COLO829 (cell line): Measurements from ENCODE around the gene SSTR5.

Experiments used
- DNase-seq: peaks from one replicate; pipeline ENCODE4 v3.0.0; 2012; ENCODE audit warnings: low spot score

The SSTR5 gene

GRCh38 chr16:1106659-1107058 is 34.1 kb downstream of the SSTR5 start:
- DNase-seq, result no peak

DNA sequence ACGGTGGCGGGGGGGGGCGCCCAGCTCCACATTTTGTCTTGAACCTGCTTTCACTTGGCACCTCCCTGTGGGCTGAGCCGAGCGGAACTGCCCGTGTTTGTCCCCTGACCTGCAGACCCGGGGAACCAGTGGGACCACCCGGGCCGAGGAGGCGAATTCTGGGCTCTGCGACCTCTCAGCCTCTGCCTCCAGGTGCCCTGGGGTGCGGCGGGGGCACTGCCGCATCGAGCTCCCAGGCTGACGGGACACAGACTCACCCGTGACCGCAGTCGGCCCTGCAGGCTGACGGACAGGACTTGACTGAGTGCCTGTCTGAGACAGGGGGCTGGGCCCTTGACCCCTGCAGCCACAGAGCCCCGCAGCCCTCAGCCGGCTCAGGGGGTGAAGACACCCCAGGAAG is 34.6 kb downstream of the SSTR5 start:
- no peak for DNase-seq

DNA sequence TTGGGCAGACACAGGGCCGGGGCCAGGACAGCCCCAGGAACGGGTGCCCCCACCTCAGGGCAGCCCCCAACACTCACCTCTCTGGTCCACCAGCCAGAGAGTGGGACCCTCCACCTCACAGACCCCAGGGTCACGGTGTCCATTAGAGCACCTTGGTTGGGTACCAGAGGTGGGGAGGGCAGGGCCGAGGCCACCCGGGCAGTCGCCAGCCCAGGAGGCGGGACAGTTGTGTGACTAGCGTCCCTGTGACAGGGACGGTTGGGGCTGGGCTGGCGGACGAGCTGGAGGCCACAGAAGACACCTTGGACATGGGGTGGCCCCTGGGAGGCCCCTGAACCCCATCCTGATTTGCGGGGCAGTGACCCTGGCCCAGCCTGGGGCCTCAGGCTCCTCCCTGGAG is 35.2 kb downstream of the SSTR5 start:
- no peak for DNase-seq

DNA sequence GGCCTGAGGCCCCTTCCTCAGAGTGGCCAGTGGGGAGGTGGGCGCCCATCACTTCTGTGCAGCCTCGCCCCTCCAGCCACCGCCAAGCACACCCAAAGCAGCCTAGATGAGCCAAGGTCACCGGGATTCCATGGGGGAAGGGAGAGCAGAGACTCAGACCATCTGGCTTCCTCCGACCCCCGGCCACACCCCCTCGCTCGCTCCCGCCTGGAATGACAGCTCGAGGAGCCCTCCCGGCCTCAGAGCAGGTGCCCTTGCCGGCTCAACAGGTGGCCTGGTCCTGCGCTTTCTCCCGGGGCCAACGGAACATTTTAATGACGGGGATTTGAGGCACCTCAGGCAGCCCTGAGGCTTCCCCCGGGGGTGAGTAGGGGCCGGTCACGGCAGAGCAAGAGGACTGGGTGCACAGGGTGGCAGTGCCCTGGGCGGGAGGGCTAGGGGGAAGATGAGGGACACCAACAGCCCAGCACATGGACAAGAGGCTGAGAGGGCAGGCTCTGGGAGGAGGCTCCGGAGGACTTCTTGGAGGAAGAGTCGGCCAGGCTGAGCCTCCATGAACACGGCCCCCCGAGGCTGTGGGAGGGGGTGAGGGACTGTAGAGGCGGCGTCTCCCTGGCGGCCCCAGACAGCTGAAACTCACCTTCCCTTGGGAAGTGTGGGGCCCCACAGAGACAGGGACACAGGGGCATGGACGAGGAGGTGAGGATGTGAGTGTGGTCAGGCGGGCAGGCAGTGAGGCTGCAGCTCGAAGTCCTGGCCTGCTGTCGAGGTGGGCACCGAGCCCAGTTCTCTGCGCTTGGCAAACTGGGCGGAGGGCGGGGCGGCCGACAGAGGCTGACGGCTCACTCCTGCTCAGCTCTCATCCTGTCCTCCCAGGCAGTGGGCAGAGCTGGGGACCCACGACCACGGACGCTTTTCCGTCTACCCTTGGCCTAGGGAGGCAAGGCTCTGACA is 36.0 kb downstream of the SSTR5 start:
- no peak for DNase-seq

DNA sequence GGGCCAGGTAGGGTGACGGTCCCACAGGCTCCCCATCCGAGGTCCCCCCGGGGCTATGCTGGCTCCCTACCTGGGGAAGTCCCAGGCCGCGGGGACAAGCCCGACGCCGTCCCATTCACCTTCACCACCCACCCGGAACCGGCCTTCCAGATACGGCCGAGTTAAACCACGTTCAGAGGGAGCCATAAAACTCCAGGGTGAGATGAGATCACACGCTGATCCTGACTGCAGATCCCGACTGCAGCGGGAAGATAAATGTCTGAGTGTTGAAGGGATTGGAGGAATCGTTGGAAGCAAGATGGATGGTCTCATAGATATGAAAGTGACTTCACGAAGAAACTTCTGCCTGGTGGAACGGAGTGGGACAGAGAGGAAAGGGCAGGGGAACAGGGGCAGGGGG is 37.1 kb downstream of the SSTR5 start:
- DNase-seq, result no peak

GRCh38 chr16:1112506-1113184 is 40.1 kb downstream of the SSTR5 start:
- DNase-seq, result no peak

DNA sequence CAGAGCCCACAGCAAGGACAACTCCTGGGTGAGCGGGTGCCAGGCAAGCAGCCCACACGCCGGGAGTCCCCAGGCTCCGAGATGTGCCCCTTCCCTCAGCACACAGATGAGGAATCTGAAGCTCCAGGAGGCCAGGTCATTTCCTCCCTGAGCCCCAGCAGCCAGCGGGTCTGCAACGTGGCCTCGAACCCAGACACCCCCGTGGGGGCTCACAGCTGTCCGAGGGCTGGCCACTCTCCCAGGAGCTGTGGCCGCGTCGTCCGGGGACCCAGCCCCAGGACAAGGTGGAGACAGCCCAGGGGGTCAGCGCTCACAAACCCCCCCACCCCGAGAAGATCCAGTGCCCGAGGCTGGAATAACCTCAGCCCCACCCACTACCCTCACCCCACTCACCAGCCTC is 40.9 kb downstream of the SSTR5 start:
- no peak for DNase-seq

GRCh38 chr16:1113889-1114526 is 41.5 kb downstream of the SSTR5 start:
- no peak for DNase-seq

DNA sequence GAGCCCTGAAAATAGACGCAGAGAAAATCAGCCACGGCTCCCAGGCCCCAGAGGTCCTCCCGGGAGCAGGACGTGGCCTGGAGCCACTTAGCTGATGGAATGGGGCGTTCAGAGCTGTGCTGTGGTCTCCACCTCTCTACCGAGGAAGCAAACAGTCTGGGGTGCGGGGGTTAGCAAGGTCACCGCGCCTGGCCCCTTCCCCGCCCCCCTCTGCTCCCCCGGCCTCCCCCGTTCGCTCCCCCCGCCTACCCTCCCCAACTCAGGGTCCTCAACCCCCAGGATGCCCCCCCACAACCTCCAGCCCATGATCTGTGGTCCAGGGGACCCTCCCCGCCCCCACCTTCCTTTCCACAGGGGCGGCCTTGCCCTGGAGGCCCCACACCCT is 44.1 kb downstream of the SSTR5 start:
- no peak for DNase-seq

- DNase-seq, result no peak
Measured at GRCh38 chr16:1117176-1117900, 44.8 kb downstream of the SSTR5 start.

- no peak for DNase-seq
Measured at GRCh38 chr16:1117926-1118325, 45.4 kb downstream of the SSTR5 start.

DNA sequence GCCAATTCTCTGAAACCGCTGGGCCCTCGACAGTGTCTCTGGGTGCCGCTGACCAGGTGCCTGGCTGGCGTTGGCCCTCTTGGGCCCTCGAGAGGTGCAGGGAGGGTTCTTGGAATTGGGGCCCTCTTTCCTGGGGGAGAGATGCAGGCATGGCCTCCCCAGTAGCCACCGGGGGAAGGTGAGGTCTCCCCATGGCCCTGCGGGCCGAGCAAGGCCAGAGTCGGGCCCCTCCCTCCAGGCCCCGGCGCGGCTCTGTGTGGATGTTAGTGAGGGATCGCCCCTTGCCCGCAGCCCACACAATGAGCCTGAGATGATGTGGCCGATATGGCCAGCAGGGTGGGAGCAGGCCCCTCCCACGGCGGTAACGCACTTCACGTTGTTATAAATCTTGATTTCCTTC is 46.6 kb downstream of the SSTR5 start:
- DNase-seq, result no peak

DNA sequence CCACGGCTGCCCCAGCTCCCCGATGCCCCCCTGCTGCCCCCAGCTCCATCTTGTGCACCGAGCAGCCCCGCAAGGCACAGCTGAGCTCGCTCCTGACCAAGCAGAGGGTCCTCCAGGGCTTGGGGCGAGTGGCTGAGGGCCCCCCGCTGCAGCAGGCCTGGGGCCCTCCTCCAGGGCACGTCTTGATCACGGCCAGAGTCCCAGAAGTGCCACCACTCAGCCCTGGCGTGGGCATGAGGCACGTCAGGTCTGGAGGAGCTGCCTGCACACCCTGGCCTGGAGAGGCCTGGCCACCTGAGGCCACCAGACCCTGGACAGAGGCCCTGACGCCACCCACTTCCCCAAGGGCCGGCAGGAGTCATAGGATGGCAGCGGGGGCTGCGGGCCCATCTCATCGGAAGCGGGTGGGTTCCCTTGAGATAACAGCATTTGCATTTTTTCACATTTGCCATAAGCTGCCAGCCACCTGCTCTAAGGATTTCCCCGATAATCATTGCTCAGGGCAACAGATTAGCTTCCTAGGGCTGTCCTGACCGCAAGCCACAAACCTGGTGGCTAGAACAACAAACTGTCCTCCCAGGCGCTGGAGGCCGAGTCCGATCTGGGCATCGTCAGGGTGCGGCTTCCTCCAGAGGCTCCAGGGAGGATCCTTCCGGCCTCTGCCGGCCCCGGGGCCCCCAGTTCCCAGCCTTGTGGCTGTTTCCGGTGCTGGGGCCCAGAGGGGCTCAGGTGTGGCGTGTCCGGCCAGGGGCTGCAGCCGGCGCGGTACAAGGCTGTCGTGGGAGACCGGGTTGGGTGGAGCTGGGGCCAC is 47.4 kb downstream of the SSTR5 start:
- DNase-seq, result no peak

- DNase-seq, result no peak
Measured at GRCh38 chr16:1120577-1120941, 48.0 kb downstream of the SSTR5 start.

DNA sequence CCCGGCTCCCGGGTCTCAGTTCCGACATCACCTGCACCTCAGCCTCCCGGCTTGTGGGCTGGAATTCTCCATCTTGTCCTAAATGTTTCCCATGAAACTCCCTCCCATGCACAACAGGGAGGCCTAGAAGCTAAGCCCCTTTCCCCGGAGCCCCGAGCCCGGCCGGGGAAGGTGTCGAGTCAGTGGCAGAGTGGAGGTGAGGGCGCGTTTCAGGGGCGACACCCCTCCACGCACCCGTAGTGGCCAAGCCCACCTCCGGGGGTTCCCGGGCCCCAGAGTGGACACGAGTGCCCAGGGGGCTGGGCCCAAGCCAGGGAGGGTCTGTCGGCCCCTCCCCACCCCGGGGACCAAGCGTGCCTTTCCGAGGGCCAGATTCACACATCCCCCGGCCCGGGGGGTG is 48.5 kb downstream of the SSTR5 start:
- no peak for DNase-seq

DNA sequence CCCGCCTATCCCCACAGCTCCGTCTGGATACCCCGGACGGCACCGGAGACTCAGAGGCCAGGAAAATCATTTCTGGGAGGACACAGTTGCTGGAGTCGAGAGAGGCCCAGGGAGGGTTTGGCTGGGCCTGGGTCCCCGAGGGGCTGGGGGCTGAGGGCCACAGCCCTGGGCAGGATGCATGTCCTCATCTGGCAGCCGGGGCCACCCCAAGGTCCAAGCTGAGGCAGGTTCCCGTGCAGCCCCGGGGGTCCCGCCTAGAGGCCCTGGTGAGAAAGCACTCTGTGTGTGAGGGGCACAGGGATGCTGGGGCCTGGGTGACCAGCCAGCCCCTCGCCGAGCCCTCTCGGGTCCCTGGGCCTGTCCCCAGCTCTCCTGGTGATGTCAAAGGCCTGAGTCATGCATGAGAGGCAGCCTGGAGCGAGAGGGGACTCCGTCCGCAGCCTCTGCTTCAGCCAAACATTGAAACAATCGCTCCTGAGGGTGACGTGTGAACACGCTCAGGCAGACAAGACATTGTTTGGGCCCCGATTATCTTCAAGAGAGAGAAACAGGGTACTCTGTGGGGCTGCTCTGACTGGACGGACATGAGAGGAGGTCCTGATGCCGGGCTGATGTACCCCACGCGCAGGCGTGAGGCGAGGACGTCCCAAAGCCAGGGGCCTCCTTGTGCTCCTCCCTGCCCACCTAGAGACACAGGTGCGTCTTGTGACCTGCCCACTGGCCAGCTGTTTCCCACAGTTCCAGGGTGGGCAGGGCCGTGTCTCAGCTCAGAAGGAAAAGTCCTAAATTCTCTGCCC is 49.3 kb downstream of the SSTR5 start:
- DNase-seq, result no peak

DNA sequence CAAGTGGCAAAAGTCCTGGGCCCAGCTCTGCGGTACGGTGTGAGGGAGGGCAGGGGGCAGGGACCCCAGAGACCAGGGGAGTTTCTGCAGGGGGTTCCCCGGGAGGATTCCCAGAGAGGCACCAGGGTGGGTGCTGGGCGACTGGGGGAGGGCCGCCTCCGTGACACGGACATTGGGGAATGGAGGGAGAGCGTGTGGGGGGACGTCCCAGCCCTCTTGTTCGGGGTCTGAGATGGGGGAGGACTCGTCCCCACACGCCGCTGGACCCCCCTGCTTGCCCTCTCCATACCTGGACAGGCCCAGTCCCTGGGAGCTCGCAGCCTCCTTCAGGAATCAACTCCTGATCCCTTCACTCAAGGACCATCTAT is 49.8 kb downstream of the SSTR5 start:
- no peak for DNase-seq

DNA sequence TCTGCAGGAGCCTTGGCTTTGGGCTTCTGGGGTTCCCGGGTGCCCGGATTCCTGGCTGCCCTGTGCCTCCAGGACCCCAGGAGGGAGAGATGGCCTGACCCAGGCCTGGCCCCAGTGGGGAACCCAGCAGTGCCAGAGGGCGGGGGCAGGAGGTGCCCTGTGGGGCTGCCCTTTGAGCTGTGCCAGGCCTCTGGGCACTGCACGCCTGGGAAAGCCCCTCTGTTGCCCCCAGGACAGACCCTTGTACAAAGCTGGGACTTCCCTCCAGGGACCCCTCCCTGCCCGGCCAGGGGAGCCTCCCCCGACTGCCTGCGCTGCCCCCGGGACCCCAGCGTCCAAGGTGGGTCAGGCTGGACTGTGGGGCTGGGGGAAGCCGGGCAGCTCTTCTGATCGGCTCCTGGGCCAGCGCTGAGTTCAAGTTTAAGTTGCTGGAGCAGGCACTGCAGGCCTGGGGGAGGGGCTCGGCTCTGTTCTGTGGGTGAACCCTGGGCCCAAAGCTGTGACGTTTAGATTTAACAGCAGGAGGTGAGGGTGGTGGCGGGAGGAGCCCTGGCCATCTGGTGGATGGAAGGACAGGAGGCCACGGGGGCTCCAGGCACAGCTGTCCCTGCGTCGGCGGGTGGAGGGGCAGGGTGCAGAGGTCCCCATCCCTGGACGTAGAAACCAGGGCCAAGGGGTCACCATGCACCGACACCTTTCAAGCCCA is 51.1 kb downstream of the SSTR5 start:
- no peak for DNase-seq

DNA sequence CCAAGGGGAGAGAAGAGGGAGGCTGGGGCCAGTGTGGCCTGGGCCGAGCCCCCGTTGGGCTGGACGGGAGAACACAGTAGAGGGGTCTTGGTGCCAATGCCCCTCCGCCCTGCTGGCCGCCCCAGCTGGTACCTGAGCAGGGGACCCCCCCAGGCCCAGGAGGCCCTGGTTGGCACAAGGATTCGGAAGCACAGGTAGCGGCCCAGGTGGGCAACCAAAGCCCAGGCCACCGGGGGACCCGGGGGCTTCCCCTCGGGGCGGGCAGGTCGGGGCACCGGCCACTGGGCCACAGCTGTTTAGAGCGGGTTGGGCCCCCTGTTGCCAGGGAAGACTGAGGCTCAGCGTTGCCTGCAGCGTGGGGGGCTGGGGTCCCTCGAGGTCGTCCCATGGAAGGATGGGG is 51.7 kb downstream of the SSTR5 start:
- no peak for DNase-seq

- no peak for DNase-seq
Measured at GRCh38 chr16:1124795-1125194, 52.2 kb downstream of the SSTR5 start.
